Neural cell (in vitro differentiated cells): ENCODE results near the gene DGKI. TPM values are rescaled to one million over a fixed set of nuclear protein-coding genes. Genes with fewer than 3 reads are reported as not detected.

ENCODE experiments used
- H2AFZ ChIP-seq: fragments of 200-600, 300-800 bp; sonication (generic), shearing (Covaris generic); 2 replicates; pipeline ENCODE4 v1.6.0; 2014; ENCODE audit warnings: low read depth, mild to moderate bottlenecking, antibody characterized with exemption, low read length, moderate library complexity
- H3F3A ChIP-seq: fragments of 200-600 bp; shearing (Covaris generic); 2 replicates; pipeline ENCODE4 v1.6.1; 2016; ENCODE audit warnings: mild to moderate bottlenecking, moderate library complexity, mixed read lengths, antibody characterized with exemption, low read length; ENCODE audit not compliant: insufficient read depth, poor library complexity, severe bottlenecking
- H3K27ac ChIP-seq: fragments of 200-600, 300-800 bp; sonication (generic), shearing (Covaris generic); 2 replicates; pipeline ENCODE4 v1.5.1; 2014; ENCODE audit warnings: mild to moderate bottlenecking, low read length, moderate library complexity
- H3K27me3 ChIP-seq: fragments of 300-800, 200-600 bp; sonication (generic), shearing (Covaris generic); 2 replicates; pipeline ENCODE4 v1.6.0; 2014; ENCODE audit warnings: mild to moderate bottlenecking, low read depth, low read length, moderate library complexity; ENCODE audit not compliant: insufficient read depth
- H3K36me3 ChIP-seq: fragments of 300-800, 200-600 bp; sonication (generic), shearing (Covaris generic); 2 replicates; pipeline ENCODE4 v1.5.1; 2014; ENCODE audit warnings: mild to moderate bottlenecking, antibody characterized with exemption, low read length, moderate library complexity; ENCODE audit not compliant: insufficient read depth
- H3K4me2 ChIP-seq: fragments of 300-800, 200-600 bp; sonication (generic), shearing (Covaris generic); 2 replicates; pipeline ENCODE4 v1.6.0; 2014; ENCODE audit warnings: mild to moderate bottlenecking, low read length
- H3K4me3 ChIP-seq: fragments of 300-800, 200-600 bp; sonication (generic), shearing (Covaris generic); 2 replicates; pipeline ENCODE4 v1.5.1; 2014; ENCODE audit warnings: mild to moderate bottlenecking, low read length, moderate library complexity
- H3K79me2 ChIP-seq: fragments of 200-600 bp; shearing (Covaris generic); replicated peaks from 2 replicates; pipeline ENCODE4 v1.6.0; 2014; ENCODE audit warnings: mild to moderate bottlenecking, low read length, moderate library complexity; ENCODE audit not compliant: insufficient read depth
- H3K9ac ChIP-seq: fragments of 300-800, 200-600 bp; sonication (generic), shearing (Covaris generic); 2 replicates; pipeline ENCODE4 v1.6.1; 2016; ENCODE audit warnings: mild to moderate bottlenecking, low read length, mixed read lengths
- H3K9me2 ChIP-seq: fragments of 200-600 bp; shearing (Covaris generic); 2 replicates; pipeline ENCODE4 v1.6.1; 2016; ENCODE audit warnings: mild to moderate bottlenecking, low read length, mixed read lengths; ENCODE audit not compliant: insufficient read depth
- H3K9me3 ChIP-seq: fragments of 200-600, 300-800 bp; sonication (generic), shearing (Covaris generic); 2 replicates; pipeline ENCODE4 v1.6.1; 2016; ENCODE audit warnings: mild to moderate bottlenecking, mixed run types, low read length, moderate library complexity, mixed read lengths
- H4K20me1 ChIP-seq: fragments of 200-600 bp; shearing (Covaris generic); 2 replicates; pipeline ENCODE4 v1.6.1; 2016; ENCODE audit warnings: mild to moderate bottlenecking, mixed run types; ENCODE audit not compliant: insufficient read depth
- EP300 ChIP-seq: fragments of 450-650 bp; conservative IDR thresholded peaks from 2 replicates; pipeline ENCODE4 v1.6.1; 2014; ENCODE audit warnings: antibody characterized with exemption, mild to moderate bottlenecking, moderate library complexity; ENCODE audit not compliant: poor library complexity, severe bottlenecking
- POLR2AphosphoS5 ChIP-seq: IDR thresholded peaks from 2 replicates; pipeline ENCODE4 v1.6.1; 2012
- SMC3 ChIP-seq: fragments of 450-650 bp; conservative IDR thresholded peaks from 2 replicates; pipeline ENCODE4 v1.6.1; 2014; ENCODE audit warnings: antibody characterized with exemption, mild to moderate bottlenecking, moderate library complexity; ENCODE audit not compliant: poor library complexity
- TAF1 ChIP-seq: IDR thresholded peaks from 2 replicates; pipeline ENCODE4 v1.6.1; 2012; ENCODE audit warnings: low read depth
- polyA plus RNA-seq: library from polyadenylated mRNA; depleted of rRNA; stranded (reverse); fragments of >200 nt; gene quantifications from 2 replicates; pipeline ENCODE4 v1.2.3, GENCODE V29; 2014
- TF ChIP-seq, protein P1 (sequence below): fragments of 450-650 bp; IDR thresholded peaks from 2 replicates; pipeline ENCODE4 v1.5.1; 2014; ENCODE audit warnings: antibody characterized with exemption, mild to moderate bottlenecking, moderate library complexity; ENCODE audit not compliant: poor library complexity, severe bottlenecking
- TF ChIP-seq, protein P2 (sequence below): IDR thresholded peaks from 2 replicates; pipeline ENCODE4 v1.6.1; 2012; ENCODE audit warnings: borderline replicate concordance

DGKI gene
- polyA plus RNA-seq, 1 donor from 2014 or later, result 15.8 TPM

DNA sequence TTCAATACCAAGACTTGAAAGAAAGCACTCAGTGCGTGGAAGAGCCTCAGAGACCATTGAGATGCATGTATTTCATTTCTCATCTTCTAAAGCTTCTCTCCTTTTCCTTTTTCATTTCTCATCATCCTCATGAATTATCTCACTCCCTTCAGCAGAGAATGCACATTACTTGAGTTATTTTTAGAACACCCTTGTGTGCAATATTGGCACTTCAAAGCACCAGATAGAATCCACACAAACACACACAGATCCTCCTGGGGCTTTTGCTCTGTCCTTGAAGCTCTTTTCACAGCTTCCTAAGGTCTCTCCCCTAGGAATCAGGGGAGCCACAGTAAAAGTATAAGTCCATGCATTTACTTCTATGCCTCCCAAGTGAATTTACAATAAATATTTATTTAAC, 18.3 kb downstream of the DGKI start:
- no peak overlapping the region for H3K4me2 ChIP-seq
- TF ChIP-seq, protein P1, sequence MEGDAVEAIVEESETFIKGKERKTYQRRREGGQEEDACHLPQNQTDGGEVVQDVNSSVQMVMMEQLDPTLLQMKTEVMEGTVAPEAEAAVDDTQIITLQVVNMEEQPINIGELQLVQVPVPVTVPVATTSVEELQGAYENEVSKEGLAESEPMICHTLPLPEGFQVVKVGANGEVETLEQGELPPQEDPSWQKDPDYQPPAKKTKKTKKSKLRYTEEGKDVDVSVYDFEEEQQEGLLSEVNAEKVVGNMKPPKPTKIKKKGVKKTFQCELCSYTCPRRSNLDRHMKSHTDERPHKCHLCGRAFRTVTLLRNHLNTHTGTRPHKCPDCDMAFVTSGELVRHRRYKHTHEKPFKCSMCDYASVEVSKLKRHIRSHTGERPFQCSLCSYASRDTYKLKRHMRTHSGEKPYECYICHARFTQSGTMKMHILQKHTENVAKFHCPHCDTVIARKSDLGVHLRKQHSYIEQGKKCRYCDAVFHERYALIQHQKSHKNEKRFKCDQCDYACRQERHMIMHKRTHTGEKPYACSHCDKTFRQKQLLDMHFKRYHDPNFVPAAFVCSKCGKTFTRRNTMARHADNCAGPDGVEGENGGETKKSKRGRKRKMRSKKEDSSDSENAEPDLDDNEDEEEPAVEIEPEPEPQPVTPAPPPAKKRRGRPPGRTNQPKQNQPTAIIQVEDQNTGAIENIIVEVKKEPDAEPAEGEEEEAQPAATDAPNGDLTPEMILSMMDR, result no peak
- TF ChIP-seq EP300 (no peak), POLR2AphosphoS5 (peak; percentile 25)
- TF ChIP-seq, protein P2, sequence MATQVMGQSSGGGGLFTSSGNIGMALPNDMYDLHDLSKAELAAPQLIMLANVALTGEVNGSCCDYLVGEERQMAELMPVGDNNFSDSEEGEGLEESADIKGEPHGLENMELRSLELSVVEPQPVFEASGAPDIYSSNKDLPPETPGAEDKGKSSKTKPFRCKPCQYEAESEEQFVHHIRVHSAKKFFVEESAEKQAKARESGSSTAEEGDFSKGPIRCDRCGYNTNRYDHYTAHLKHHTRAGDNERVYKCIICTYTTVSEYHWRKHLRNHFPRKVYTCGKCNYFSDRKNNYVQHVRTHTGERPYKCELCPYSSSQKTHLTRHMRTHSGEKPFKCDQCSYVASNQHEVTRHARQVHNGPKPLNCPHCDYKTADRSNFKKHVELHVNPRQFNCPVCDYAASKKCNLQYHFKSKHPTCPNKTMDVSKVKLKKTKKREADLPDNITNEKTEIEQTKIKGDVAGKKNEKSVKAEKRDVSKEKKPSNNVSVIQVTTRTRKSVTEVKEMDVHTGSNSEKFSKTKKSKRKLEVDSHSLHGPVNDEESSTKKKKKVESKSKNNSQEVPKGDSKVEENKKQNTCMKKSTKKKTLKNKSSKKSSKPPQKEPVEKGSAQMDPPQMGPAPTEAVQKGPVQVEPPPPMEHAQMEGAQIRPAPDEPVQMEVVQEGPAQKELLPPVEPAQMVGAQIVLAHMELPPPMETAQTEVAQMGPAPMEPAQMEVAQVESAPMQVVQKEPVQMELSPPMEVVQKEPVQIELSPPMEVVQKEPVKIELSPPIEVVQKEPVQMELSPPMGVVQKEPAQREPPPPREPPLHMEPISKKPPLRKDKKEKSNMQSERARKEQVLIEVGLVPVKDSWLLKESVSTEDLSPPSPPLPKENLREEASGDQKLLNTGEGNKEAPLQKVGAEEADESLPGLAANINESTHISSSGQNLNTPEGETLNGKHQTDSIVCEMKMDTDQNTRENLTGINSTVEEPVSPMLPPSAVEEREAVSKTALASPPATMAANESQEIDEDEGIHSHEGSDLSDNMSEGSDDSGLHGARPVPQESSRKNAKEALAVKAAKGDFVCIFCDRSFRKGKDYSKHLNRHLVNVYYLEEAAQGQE, result no peak
- no peaks in the 10 kb centered on the region for H3F3A ChIP-seq
- H3K79me2 ChIP-seq, result peaks cover 6% of the 10 kb centered on the region
- H3K9me2 ChIP-seq, result no peaks in the 10 kb centered on the region
- H3K9ac ChIP-seq, result no peak overlapping the region
- H4K20me1 ChIP-seq, result no peaks in the 10 kb centered on the region
- no peak overlapping the region for H3K4me3 ChIP-seq
- H2AFZ ChIP-seq, result no peak overlapping the region
- peak overlapping the region; percentile 37 for H3K27ac ChIP-seq
- no peaks in the 10 kb centered on the region for H3K36me3 ChIP-seq
- H3K27me3 ChIP-seq, result no peaks in the 10 kb centered on the region
- H3K9me3 ChIP-seq, result no peaks in the 10 kb centered on the region

DNA sequence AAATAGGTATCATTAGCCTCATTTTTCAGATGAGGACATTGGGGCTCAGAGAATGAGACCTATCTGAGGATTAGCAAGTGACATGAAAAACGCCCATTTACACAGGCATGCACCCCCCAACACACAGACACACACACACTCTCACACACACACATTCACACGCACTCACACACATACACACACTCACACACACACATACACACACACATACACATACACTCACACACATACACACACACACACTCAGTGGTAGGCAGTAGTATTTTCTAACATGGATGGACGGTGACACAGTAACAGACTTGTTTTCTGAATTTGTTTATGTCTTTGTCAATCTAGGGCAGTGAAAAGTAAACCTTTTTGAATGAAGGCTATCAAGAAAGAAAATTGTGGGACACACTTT, 21.3 kb downstream of the DGKI start:
- no peak overlapping the region for H2AFZ ChIP-seq
- no peak overlapping the region for H3K4me2 ChIP-seq
- H3K9ac ChIP-seq, result no peak overlapping the region
- H3K9me3 ChIP-seq, result no peaks in the 10 kb centered on the region
- no peaks in the 10 kb centered on the region for H4K20me1 ChIP-seq
- peaks cover 3% of the 10 kb centered on the region for H3K79me2 ChIP-seq
- no peaks in the 10 kb centered on the region for H3K36me3 ChIP-seq
- H3K9me2 ChIP-seq, result no peaks in the 10 kb centered on the region
- H3F3A ChIP-seq, result no peaks in the 10 kb centered on the region
- H3K4me3 ChIP-seq, result no peak overlapping the region
- no peak for TF ChIP-seq TAF1
- H3K27me3 ChIP-seq, result no peaks in the 10 kb centered on the region
- no peak overlapping the region for H3K27ac ChIP-seq

DNA sequence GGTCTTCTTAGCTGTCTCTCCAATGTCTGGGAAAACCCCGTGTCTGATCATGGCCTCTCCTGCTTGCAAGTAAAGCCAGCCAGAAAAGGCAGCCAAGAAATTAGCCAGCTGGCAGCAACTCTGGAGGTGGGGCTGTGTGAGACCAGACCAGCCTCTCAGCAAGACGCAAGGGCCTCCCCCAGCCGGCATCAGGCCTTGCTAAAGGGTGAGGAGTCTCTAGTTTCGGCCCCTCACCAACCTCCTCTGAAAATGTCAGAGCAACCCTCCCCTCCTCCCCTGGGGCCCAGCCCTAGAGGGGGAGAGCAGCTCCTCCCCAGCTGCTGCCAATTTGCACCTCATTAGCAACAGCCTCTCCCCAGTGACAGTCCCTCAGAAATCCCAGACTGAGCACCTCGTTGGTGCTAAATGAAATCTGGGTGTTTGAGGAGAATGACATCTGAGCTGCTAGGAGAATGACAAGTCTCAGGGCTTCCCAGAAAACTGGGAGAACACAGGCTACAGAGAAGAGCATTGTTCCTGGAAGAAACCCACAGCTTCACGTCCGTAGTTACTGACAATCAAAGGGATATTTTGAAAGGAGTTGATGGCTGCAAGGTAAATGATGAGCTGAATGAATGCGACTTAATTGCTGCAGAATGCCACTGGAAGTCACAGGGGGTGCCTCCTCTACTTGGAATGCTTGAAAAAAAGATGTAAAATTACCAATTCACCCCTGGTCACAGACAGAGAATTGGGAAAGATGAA, 25.9 kb downstream of the DGKI start:
- Histone ChIP-seq H2AFZ (no peak overlapping the region), H3K4me3 (peak overlapping the region; percentile 60)

More for the DNA sequence above, 25.9 kb downstream of the DGKI start:
- Histone ChIP-seq H3K27ac (peak overlapping the region; percentile 80), H3K9me3 (no peaks in the 10 kb centered on the region), H3K79me2 (peaks cover 4% of the 10 kb centered on the region), H4K20me1 (no peaks in the 10 kb centered on the region), H3K36me3 (no peaks in the 10 kb centered on the region), H3K4me2 (peak overlapping the region; percentile 63), H3K9me2 (no peaks in the 10 kb centered on the region), H3K9ac (peak overlapping the region; percentile 57), H3F3A (no peaks in the 10 kb centered on the region), H3K27me3 (no peaks in the 10 kb centered on the region)
- TF ChIP-seq POLR2AphosphoS5 (peak; percentile 38), EP300 (peak; percentile 78), TAF1 (no peak), SMC3 (peak; percentile 23)
- TF ChIP-seq, protein P2, result peak; percentile 47
